Measurements from ENCODE around the gene ALG3. TPM values are rescaled to one million over a fixed set of nuclear protein-coding genes. Genes with fewer than 3 reads are reported as not detected.

Gene ALG3
- total and polyA plus RNA-seq, 2 donors (not counting 3 experiments of a cell fraction or from before 2014, with no cell fraction given) = 42.9 to 99.9 TPM

DNA sequence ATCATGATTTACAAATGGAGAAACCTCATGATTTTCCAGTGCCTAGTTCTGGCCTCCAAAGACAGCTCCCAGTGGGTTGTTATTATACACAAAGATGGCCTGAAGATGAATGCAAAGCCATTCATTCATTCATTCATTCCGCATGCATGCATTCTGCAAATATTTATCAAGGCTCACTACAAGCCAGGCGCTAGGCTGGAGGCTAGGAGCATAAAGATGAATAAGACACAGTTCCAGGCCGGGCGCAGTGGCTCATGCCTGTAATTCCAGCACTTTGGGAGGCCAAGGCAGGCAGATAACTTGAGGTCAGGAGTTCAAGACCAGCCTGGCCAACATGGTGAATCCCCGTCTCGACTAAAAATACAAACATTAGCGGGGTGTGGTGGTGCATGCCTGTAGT lies 47.9 kb upstream of the ALG3 start:
- Histone ChIP-seq H3K27me3 (ENCODE audit: control insufficient read depth in 2 of 2, insufficient read depth in 2 of 2, low read length in 2 of 2) (peaks cover 0 to 3% of the 10 kb centered on the region in 2 experiments), H3K4me1 (ENCODE audit: control insufficient read depth, extremely low read depth, insufficient read depth, low read length) (peaks cover 13% of the 10 kb centered on the region), H4K20me1 (replicated peaks; ENCODE audit: control insufficient read depth, extremely low read depth, insufficient read depth, low read length) (no peaks in the 10 kb centered on the region), H3K79me2 (ENCODE audit: control insufficient read depth, insufficient read depth, low read length) (peaks cover 24% of the 10 kb centered on the region), H3K9ac (replicated peaks; ENCODE audit: extremely low read depth, insufficient read depth, low read length) (no peak overlapping the region), H2AFZ (ENCODE audit: low read depth, low read length) (no peak overlapping the region), H3K4me2 (ENCODE audit: insufficient read depth, low read length) (no peak overlapping the region), H3K9me3 (replicated peaks; ENCODE audit: control insufficient read depth, insufficient read depth, low read length) (no peaks in the 10 kb centered on the region), H3K36me3 (ENCODE audit: control insufficient read depth in 2 of 2, extremely low read depth in 1 of 2, insufficient read depth in 2 of 2, low read length in 2 of 2) (peaks cover 3 to 4% of the 10 kb centered on the region in 2 experiments), H3K9me1 (replicated peaks; ENCODE audit: control insufficient read depth, extremely low read depth, insufficient read depth, low read length) (no peaks in the 10 kb centered on the region), H3K27ac (ENCODE audit: insufficient read depth, low read depth, low read length) (no peak overlapping the region), H3K4me3 (replicated peaks in 1 of 3; ENCODE audit: insufficient read depth in 1 of 3, low read depth in 1 of 3, low read length in 3 of 3) (no peak overlapping the region)
- ChIA-PET POLR2A (interaction anchor here (0.7 kb wide), 1 partner anchor 120 kb away, joined by 4 read pairs; no protein-coding TSS in a partner anchor), CTCF (interaction anchor here (0.7 kb wide), 1 partner anchor 19 kb away, joined by 3 read pairs; no protein-coding TSS in a partner anchor)
- dilution Hi-C loops (cut with MboI; ENCODE audit: extremely low pct_ligation_motif_present, low sequenced_read_pairs) = no loop called here
- DNase-seq (ENCODE audit: low read depth, low spot score) (no peak), FAIRE-seq (no peak)
- BruUV-seq (replicated peaks) = no TSS peak
- intact Hi-C loops (cut with micrococcal nuclease) = no loop called here
- TF ChIP-seq JUN (IDR thresholded peaks at IDR 0.05; ENCODE audit: borderline replicate concordance, insufficient read depth, insufficient read length, low read depth) (no peak), POLR2A (IDR thresholded peaks at IDR 0.05; ENCODE audit: low read depth, low read length) (no peak), MYC (IDR thresholded peaks at IDR 0.05; ENCODE audit: low read depth, low read length) (no peak), POLR2AphosphoS5 (IDR thresholded peaks at IDR 0.05; ENCODE audit: insufficient read depth, low read depth, low read length) (no peak)
- TF ChIP-seq, protein P1, sequence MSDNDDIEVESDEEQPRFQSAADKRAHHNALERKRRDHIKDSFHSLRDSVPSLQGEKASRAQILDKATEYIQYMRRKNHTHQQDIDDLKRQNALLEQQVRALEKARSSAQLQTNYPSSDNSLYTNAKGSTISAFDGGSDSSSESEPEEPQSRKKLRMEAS (IDR thresholded peaks at IDR 0.05; ENCODE audit: insufficient read depth, insufficient read length) = no peak

DNA sequence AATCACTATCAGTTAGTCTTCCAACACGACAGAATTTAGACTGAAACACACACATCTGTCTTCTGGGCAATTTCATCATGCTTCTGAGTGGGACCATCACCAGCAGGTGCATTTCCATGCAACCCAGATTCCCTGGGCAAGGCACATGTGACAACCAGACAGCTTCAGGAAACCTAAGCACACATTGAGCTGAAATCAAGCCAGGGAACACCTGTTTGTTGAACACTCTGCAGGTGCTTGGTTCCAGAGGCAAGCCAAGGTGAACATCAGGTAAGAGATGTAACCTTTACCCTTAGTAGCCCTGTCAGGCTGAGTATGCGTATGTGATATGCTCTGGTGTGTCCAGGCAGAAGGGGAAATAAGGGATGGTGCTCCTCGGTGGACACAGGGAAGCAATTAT lies 47.0 kb upstream of the ALG3 start:
- no peaks in the 10 kb centered on the region for H3K9me3 ChIP-seq (replicated peaks; ENCODE audit: control insufficient read depth, insufficient read depth, low read length)
- H3K79me2 ChIP-seq (ENCODE audit: control insufficient read depth, insufficient read depth, low read length) = peaks cover 17% of the 10 kb centered on the region
- no TSS peak for BruUV-seq (replicated peaks)
- DNase-seq (ENCODE audit: low read depth, low spot score) (no peak), FAIRE-seq (no peak)
- TF ChIP-seq GATA2 (IDR thresholded peaks at IDR 0.05; ENCODE audit: insufficient read depth, insufficient read length, low read depth, low read length) (no peak), FOS (IDR thresholded peaks at IDR 0.05; ENCODE audit: borderline replicate concordance, insufficient read depth, low read length) (no peak), POLR2A (IDR thresholded peaks at IDR 0.05; ENCODE audit: low read depth, low read length) (no peak), JUN (IDR thresholded peaks at IDR 0.05; ENCODE audit: borderline replicate concordance, insufficient read depth, insufficient read length, low read depth) (no peak), EZH2 (IDR thresholded peaks at IDR 0.05; ENCODE audit: borderline replicate concordance, low read depth, low read length, severe bottlenecking) (no peak)
- TF ChIP-seq, protein P2, sequence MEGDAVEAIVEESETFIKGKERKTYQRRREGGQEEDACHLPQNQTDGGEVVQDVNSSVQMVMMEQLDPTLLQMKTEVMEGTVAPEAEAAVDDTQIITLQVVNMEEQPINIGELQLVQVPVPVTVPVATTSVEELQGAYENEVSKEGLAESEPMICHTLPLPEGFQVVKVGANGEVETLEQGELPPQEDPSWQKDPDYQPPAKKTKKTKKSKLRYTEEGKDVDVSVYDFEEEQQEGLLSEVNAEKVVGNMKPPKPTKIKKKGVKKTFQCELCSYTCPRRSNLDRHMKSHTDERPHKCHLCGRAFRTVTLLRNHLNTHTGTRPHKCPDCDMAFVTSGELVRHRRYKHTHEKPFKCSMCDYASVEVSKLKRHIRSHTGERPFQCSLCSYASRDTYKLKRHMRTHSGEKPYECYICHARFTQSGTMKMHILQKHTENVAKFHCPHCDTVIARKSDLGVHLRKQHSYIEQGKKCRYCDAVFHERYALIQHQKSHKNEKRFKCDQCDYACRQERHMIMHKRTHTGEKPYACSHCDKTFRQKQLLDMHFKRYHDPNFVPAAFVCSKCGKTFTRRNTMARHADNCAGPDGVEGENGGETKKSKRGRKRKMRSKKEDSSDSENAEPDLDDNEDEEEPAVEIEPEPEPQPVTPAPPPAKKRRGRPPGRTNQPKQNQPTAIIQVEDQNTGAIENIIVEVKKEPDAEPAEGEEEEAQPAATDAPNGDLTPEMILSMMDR (IDR thresholded peaks at IDR 0.05; ENCODE audit: extremely low read depth in 1 of 2, insufficient read depth in 1 of 2, low read depth in 1 of 2, low read length in 2 of 2) = no peak
- TF ChIP-seq, protein P1 (IDR thresholded peaks at IDR 0.05; ENCODE audit: insufficient read depth, insufficient read length) = no peak
- H3K9ac ChIP-seq (replicated peaks; ENCODE audit: extremely low read depth, insufficient read depth, low read length) = no peak overlapping the region
- H3K36me3 ChIP-seq (ENCODE audit: control insufficient read depth in 2 of 2, extremely low read depth in 1 of 2, insufficient read depth in 2 of 2, low read length in 2 of 2) = no peaks in the 10 kb centered on the region
- CTCF ChIA-PET = interaction anchor here (1.0 to 2.1 kb wide), 4 partner anchors 10 to 398 kb away, joined by 3 to 6 read pairs (median 4); partner anchors contain the start of gene EEF1AKMT4
- H3K27ac ChIP-seq (ENCODE audit: insufficient read depth, low read depth, low read length) = no peak overlapping the region
- POLR2A ChIA-PET = interaction anchor here (0.7 kb wide), 1 partner anchor 120 kb away, joined by 4 read pairs; no protein-coding TSS in a partner anchor
- dilution Hi-C loops (cut with MboI; ENCODE audit: extremely low pct_ligation_motif_present, low sequenced_read_pairs) = no loop called here
- no peaks in the 10 kb centered on the region for H3K9me1 ChIP-seq (replicated peaks; ENCODE audit: control insufficient read depth, extremely low read depth, insufficient read depth, low read length)
- H3K4me2 ChIP-seq (ENCODE audit: insufficient read depth, low read length) = no peak overlapping the region
- no peak overlapping the region for H2AFZ ChIP-seq (ENCODE audit: low read depth, low read length)
- H3K4me3 ChIP-seq (replicated peaks in 1 of 3; ENCODE audit: insufficient read depth in 1 of 3, low read depth in 1 of 3, low read length in 3 of 3) = no peak overlapping the region
- peaks cover 0 to 3% of the 10 kb centered on the region in 2 experiments for H3K27me3 ChIP-seq (ENCODE audit: control insufficient read depth in 2 of 2, insufficient read depth in 2 of 2, low read length in 2 of 2)
- peaks cover 12% of the 10 kb centered on the region for H3K4me1 ChIP-seq (ENCODE audit: control insufficient read depth, extremely low read depth, insufficient read depth, low read length)
- intact Hi-C loops (cut with micrococcal nuclease) = no loop called here
- no peaks in the 10 kb centered on the region for H4K20me1 ChIP-seq (replicated peaks; ENCODE audit: control insufficient read depth, extremely low read depth, insufficient read depth, low read length)

Measured in endothelial cell of umbilical vein (primary cell).